HG03108 (cell line): ENCODE measurements around the gene POU2AF1.
"Not testable (repeated sequence)": the region's sequence is repeated elsewhere in the genome, so short reads cannot be mapped to it uniquely, and the experiment has no call there.

Source experiments
- ATAC-seq: cut with Tn5 transposase; IDR thresholded peaks from one replicate; pipeline ENCODE4 v1.9.1; 2021; ENCODE audit warnings: moderate library complexity; ENCODE audit not compliant: unreplicated experiment

Gene POU2AF1

GRCh38 chr11:111409915-111410314, 30.8 kb upstream of the POU2AF1 start:
- ATAC-seq: peak; percentile 59

GRCh38 chr11:111408789-111409727, 30.0 kb upstream of the POU2AF1 start:
- ATAC-seq: peak; percentile 34

GRCh38 chr11:111407652-111408051, 28.6 kb upstream of the POU2AF1 start:
- no peak for ATAC-seq

GRCh38 chr11:111406589-111406988, 27.5 kb upstream of the POU2AF1 start:
- ATAC-seq: no peak

GRCh38 chr11:111406091-111406490, 27.0 kb upstream of the POU2AF1 start:
- ATAC-seq: no peak

- ATAC-seq: no peak
These were observed 26.5 kb upstream of the POU2AF1 start for GRCh38 chr11:111405551-111405950.

GRCh38 chr11:111403051-111403726, 24.1 kb upstream of the POU2AF1 start:
- ATAC-seq: no peak

GRCh38 chr11:111402411-111402810, 23.3 kb upstream of the POU2AF1 start:
- ATAC-seq: no peak

- ATAC-seq: not testable (repeated sequence)
These were observed 22.9 kb upstream of the POU2AF1 start for GRCh38 chr11:111401957-111402356.

GRCh38 chr11:111400595-111400994, 21.5 kb upstream of the POU2AF1 start:
- no peak for ATAC-seq

GRCh38 chr11:111399187-111400031, 20.3 kb upstream of the POU2AF1 start:
- ATAC-seq: no peak

GRCh38 chr11:111397034-111397433, 18.0 kb upstream of the POU2AF1 start:
- no peak for ATAC-seq

- ATAC-seq: no peak
These were observed 16.7 kb upstream of the POU2AF1 start for GRCh38 chr11:111395749-111396148.

GRCh38 chr11:111395081-111395480, 16.0 kb upstream of the POU2AF1 start:
- no peak for ATAC-seq

- not testable (repeated sequence) for ATAC-seq
These were observed 15.1 kb upstream of the POU2AF1 start for GRCh38 chr11:111394147-111394546.

- ATAC-seq: no peak
These were observed 14.5 kb upstream of the POU2AF1 start for GRCh38 chr11:111393585-111393984.

GRCh38 chr11:111393096-111393495, 14.0 kb upstream of the POU2AF1 start:
- no peak for ATAC-seq

- no peak for ATAC-seq
These were observed 13.5 kb upstream of the POU2AF1 start for GRCh38 chr11:111392552-111392951.

GRCh38 chr11:111391328-111392124, 12.5 kb upstream of the POU2AF1 start:
- no peak for ATAC-seq

GRCh38 chr11:111388842-111389241, 9.8 kb upstream of the POU2AF1 start:
- no peak for ATAC-seq
